Activated effector memory CD4-positive, alpha-beta T cell treated with Interleukin-2 at 50 U/mL for 16 hours (primary cell): ENCODE data around the gene TMEM145.
"Not testable (repeated sequence)": the region's sequence is repeated elsewhere in the genome, so short reads cannot be mapped to it uniquely, and the experiment has no call there.

Experiments used
- DNase-seq: peaks from one replicate; pipeline ENCODE4 v3.0.0-alpha.2; 2020

Gene TMEM145

DNA sequence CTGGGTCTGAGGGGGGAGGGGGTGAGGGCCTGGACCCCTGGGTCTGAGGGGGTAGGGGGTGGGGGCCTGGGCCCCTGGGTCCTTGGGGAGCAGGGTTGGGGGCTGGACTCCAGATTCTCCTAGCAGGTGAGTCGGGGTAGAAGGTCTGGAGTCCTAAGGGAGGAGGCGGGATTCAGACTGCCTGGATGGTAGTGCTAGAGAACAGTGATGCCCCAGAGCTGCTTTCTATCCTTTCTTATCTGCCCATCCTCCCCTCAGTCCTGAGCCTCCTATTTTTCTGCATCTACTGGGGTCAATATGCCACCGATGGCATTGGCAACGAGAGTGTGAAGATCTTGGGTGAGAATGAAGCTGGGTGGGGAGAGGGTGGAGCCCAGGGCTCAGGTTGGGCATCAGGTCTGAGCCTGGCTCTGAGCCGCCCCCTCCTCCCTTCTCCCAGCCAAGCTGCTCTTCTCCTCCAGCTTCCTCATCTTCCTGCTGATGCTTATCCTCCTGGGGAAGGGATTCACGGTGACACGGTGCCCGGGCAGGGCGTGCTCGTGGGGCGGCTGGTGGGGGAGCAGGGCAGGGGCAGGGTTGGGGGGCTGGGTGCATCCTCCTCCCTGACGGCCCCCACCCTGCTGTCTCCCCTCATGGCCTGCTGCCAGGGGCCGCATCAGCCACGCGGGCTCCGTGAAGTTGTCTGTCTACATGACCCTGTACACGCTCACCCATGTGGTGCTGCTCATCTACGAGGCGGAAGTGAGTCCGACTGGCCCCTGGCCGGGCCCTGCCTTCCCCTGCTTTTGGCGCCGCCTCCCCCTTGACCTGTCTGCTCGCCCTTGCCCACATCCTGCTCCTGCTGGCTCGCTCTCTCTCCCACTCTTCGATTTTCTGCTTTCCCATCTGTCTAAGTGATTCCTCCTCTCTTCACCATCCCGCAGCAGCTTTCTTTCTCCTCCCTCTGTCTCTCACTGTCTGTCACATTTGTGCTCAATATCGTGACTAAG, 3.4 kb downstream of the TMEM145 start:
- DNase-seq: no peak

DNA sequence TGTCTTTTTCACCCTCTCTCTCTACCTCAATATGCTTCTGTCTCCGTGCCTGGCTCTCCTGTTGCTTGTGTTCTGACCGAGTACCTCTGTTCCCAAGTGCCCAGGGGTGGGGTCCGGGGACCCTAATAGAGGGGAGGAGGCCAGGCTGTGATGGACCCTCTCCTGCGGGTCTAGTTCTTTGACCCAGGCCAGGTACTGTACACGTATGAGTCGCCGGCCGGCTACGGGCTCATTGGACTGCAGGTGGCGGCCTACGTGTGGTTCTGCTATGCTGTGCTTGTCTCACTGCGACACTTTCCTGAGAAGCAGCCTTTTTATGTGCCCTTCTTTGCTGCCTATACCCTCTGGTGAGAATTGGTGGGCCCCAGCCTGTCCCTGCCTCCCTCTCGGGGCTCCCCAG, 4.4 kb downstream of the TMEM145 start:
- DNase-seq: no peak

DNA sequence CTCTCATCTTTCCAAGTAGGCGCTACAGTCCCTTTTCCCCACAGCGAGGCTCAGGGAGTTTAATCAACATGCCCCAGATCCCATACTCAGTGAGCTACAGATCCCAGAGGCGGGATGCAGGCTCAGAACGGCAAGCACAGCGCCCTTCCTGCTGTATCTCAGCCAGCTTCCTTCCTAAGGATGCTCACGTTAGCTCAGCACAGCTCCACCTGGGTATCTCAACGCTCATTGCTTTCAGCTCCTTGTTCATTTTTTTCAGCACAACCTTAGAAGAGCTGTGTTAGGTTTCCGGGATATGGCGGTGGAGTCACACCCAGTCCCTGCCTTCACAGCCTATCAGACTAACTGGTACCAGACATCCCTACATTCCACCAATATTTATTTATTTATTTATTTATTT, 9.2 kb downstream of the TMEM145 start:
- DNase-seq: no peak

DNA sequence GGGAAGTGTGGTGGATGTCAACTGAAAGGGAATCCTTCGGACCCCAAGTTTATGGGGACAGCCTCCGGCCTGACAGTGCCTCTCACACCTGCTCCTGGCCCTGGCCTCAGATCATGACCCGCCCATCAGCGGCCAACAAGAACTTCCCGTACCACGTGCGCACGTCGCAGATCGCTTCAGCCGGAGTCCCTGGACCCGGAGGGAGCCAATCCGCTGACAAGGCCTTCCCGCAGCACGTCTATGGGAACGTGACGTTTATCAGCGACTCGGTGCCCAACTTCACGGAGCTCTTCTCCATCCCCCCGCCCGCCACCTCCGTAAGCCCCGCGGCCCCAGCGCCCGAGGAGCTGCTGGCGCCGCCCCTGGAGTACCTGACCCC, 10.4 kb downstream of the TMEM145 start:
- no peak for DNase-seq

DNA sequence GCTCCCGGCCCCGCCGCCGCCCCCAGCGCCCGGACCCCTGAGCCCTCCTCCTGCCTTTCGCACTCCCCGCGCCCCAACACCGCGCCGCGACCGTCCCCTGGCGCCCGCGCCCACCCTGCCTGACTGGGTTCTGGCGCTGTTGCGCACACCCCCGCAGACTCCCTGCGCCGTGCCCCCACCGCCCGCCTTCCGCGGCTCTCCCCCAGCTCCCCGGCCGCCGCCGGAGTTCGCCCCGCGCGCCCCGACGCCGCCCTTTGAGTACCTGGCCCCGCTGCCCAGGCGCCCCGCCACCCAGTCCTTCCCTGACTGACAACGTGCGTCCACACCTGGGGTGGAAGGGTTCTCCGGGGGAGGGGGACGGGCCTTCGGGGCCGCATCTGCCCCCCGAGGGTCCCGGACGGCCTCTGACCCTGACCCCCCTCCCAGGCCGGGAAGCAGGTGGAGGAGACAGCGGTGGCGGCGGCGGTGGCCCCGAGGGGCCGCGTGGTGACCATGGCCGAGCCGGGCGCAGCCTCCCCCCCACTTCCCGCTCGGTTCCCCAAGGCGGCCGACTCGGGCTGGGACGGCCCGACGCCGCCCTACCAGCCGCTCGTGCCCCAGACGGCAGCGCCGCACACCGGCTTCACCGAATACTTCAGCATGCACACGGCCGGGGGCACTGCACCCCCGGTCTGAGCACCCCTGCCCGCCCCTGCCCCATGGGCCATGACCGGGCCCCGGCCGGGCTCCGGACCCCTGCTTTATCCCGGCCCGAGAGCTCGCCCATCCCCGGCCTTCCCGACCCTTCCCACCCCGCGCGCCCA, 10.9 kb downstream of the TMEM145 start:
- DNase-seq: no peak

DNA sequence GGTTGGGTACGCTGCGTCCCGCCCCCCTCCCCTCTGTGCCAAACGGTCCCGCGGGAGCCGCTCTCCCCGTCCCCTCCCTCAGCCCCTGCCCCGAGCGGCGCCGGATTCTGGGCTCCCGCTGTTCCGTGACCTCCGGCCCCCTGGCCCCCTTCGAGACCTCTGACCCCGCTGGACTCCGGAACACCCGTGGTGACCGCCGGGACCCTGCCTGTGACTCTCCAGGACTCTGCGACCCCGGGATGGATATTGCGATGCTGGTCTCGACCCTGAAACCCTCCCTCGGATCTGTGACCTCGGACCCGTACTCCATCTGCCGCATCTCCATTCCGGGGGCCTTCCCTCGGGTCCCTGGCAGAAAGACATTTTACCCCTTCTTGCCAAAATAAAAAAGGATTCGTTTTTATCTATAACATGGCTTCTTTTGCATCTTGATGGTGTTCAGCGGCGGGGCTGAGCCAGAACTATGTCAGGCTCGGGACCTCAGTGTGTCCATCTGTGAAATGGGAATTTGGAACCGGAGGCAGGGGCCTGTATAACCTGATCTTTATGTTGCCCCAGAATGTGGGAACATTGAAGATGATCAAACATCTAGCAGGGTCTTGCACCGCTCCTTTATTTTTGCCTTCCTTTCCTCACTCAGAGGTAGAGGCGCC, 11.7 kb downstream of the TMEM145 start:
- DNase-seq: no peak

DNA sequence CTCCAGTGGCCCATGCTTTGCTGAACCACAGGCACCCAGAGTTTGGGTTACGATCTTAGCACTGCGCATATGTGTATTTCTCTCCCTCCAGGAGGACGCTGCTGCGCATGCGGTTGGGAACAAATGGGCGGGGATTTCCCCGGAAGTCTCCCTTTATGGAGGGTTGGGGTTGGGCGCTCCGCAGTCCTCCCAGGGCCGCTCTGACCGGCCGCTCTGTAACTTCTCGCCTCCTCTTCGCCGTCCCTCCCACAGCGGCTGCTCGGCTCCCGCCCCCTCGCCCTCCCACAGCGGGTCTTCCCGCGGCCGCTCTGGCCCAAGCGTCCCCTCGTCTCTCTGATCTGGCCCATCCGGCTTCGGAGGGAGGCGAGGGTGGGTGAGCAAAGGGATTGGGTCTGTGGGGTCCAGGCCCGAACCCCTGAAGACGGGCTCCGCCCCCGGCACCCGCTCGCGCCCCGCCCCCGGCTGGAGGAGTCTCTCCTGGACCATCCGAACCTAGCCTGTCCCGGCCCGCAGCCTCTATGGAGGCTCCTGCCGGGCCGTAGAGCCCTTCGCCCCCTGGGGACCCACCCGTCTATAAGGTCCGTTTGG, 12.3 kb downstream of the TMEM145 start, which contains the start of gene MEGF8:
Gene MEGF8, plus strand, starts transcription at position 328 of the 588 bp plus-strand sequence. CDS start 609 bp downstream, outside the sequence.
- peak; percentile 99 for DNase-seq

DNA sequence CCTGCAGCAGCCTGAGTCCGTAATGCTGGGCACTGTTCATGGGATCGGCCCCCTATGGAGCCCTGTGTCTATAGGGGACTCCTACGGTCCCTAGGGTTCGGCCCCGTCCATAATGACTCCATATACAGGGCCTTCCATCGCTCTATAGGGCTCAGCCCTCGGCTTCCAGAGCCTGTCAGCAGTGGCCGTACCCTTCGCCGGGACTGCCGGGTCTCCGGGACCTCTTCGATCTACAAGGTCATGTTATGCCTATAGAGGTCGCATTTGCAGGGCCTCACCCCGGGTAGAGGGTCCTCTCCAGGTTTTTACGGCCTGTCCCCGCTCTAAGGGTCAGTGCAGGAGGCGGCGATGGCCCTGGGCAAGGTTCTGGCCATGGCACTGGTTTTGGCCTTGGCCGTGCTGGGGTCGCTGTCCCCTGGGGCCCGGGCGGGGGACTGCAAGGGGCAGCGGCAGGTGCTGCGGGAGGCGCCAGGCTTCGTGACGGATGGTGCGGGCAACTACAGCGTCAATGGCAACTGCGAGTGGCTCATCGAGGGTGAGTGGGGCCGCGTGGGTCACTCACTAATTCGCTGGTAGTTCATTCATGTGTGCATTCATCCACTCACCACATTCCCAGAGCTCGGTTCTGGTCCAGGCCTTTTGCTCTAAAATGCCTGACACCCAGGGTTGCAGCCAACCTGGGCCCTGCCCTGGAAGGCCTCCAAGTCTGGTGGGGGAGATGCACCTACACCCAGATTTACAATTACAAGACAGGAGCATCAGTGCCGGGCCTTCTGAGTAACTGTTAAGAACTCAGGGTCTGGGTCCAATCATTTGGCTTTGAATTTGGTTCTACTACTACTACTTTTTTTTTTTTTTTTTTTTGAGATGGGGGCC, 13.0 kb downstream of the TMEM145 start:
- DNase-seq: no peak

DNA sequence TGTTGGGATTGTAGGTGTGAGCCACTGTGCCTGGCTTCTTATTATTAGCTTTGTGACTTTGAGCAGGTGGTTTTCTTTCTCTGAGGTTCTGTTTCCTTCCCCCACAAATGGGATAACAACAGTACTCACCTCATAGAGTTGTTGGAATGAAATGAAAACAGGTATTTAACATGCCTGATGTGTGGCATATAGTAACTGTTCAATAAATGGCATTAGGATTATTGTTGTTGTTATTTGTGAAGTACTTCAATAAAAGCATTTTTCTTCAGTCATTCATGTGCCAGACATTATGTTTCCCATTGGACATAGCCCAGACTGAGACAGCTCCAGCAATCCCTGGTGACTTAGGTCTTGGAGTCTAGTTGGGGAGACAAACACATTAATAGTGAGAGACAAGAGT, 13.9 kb downstream of the TMEM145 start:
- DNase-seq: no peak

DNA sequence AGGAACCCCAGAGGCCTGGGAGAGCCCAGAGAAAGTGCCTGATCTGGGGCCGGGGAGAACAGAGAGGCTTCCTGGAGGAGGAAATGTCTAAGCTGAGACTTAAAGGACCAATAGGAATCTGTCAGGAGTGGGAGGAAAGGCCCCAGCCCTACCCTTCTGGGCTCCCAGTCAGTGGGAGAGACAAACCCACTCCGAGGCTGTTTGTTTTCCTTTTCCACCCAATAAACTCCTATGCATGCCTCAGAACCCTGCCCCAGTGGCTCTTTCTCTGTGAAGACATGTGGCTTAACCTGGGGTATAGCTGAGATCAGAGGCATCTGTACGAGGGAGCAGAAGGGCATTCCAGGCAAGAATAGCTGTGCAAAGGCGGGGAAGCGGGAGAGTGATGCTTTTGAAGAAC, 14.3 kb downstream of the TMEM145 start:
- DNase-seq: no peak

DNA sequence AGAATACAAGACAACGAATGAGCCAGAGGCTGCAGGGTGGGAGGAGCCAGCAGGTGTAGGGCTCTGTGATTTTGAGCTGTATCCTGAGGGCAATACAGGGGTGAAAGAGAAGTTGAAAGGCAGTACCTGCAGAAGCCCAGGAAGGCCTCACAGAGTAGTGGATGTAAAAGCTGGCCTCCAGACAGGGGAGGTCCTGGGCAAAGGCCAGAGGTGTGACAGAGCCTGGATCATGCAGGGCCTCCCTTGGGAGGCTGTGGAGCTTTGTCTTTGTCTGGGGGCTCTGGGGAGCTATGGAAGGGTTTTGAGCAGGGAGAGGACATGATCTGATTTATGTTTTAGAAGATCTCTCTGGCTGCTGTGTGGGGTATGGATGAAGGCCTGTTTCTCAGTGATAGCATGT, 15.0 kb downstream of the TMEM145 start:
- DNase-seq: no peak

DNA sequence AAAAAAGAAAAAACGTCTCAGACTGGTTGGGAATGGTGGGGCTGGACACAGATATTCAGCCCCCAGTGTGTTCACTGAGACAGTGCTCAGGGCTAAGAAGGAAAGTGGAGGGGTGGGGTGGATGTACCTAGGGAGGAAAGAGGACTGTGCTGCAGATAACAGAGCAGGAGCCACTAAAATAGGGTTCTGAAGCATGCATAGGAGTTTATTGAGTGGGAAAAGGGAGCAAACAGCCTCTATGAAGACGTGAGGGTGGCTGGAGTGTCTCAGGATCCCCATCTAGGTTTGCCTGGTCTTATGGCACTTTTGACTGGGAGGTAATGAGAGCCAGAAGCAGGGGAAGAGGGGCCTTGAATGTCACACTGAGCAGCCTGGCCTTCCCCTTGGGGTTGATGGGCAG, 15.7 kb downstream of the TMEM145 start:
- DNase-seq: no peak

DNA sequence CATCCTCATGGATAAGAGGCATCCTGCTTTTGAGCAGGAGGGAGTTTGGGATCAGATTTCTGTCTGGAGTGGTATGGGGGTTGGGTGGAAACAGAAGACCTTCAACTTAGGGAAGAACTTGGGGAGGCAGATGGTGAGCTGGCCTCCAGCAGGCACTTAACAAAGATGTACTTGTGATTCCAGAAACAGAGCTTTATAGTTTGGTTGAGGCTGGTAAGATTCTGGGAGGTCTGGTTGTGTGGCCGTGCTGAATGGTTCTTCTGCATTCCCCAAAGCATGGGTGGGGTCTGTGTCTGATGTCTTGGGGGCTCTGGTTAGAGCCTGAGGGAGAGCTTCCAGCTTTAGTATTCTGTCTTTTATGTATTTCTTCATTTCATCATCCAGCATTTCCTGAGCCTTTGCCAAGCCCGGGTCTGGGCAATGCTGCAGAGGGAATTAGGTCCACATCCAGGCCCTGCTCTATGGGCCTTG, 17.2 kb downstream of the TMEM145 start:
- DNase-seq: no peak

DNA sequence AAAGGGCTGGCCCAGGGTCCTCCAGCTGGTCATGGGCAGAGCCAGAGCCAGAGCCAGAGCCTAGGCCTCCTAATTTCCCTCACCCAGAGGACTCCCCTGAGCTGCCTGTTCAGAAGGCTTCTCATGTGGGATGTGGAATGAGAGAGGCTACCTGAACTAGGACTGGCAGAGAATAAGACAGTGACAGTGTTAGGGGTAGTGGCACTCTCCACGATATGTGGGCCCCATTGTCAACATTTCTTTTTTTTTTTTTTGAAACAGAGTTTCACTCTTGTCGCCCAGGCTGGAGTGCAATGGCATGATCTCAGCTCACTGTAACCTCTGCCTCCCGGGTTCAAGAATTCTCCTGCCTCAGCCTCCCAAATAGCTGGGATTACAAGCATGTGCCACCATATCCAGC, 18.2 kb downstream of the TMEM145 start:
- DNase-seq: not testable (repeated sequence)

DNA sequence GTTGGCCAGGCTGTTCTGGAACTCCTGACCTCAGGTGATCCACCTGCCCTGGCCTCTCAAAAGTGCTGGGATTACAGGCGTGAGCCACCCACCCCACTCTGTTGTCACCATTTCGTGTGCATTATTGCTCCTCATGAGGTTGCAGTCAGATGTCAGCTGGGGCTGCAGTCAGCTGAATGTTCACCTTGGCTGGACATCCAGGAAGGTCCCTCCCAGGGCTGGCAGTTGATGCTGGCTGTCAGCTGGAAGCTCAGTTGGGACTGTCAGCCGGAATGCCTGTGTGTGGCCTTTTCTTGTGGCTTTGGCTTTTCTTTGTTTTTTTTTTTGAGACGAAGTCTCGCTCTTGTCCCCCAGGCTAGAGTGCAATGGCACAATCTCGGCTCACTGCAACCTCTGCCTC, 18.9 kb downstream of the TMEM145 start:
- DNase-seq: no peak

DNA sequence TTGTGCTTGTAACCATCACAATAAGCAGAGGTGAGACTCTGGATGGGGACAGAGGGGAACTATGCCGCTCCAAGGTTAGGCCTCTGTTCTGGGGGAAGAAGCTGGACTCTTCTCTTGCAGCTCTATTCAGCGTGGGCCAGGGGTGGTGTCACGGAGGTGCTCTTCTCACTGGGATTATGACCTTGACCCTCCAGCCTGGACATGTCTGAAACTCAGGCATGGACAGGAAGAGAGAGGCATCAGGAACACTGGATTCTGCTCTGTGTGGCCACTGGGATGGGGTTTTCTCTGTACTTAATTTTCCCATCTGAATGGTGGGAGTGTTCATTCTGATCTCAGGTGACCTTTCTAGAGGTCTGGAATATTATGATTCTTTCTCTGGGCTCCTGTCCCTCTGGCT, 19.9 kb downstream of the TMEM145 start:
- DNase-seq: no peak

DNA sequence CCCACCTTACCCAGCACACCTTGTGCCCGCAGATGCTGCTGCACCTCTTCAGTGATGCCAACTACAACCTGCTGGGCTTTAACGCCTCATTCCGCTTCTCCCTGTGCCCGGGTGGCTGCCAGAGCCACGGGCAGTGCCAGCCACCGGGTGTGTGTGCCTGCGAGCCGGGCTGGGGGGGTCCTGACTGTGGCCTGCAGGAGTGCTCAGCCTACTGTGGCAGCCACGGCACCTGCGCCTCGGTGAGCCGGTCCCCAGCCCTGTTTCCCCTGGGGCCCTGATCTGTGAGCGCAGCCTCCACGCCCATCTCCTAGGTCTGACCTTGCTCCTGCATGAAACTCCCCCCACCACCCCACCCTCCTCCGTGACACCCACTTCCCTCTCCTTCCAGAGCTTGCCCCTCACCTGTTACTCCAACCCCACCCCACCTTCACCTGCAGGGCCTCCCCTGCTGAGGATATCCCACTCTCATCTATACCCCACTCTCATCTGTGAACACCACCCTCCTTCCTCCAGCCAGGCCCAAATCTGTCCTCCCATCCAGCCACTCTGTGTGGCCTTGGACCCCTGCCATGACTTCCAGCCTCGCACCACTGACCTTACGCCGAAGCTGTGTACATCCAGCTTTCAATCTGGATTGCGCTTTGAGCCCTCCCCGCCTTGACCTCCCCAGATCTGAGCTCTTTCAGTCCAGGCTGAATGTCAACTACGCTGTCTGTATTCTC, 21.0 kb downstream of the TMEM145 start:
- DNase-seq: no peak

DNA sequence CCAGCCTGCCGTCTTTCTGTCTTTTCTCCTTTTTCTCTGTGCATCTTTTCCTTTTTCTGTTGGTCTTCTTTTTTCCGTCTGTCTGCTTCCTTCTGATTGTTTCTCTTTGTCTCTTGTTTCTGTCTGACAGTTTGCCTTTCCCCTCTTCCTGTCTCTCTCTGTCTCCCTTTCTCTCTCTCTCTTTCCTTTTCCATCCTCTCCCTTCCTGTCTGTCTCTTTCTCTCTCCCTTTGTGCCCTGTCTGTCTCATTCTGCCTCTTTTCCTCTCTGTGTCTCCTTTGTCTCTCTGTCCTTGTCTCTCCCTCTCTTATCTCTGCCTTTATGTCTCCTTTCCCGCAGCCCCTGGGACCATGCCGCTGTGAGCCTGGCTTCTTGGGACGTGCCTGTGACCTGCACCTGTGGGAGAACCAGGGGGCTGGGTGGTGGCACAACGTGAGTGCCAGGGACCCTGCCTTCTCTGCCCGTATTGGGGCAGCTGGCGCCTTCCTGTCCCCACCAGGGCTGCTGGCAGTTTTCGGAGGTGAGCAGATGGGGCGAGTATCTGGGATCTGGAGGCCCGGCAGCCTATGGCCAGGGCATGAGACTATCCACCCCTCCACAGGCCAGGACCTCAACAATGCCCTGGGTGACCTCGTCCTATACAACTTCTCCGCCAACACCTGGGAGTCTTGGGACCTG, 21.7 kb downstream of the TMEM145 start:
- no peak for DNase-seq

DNA sequence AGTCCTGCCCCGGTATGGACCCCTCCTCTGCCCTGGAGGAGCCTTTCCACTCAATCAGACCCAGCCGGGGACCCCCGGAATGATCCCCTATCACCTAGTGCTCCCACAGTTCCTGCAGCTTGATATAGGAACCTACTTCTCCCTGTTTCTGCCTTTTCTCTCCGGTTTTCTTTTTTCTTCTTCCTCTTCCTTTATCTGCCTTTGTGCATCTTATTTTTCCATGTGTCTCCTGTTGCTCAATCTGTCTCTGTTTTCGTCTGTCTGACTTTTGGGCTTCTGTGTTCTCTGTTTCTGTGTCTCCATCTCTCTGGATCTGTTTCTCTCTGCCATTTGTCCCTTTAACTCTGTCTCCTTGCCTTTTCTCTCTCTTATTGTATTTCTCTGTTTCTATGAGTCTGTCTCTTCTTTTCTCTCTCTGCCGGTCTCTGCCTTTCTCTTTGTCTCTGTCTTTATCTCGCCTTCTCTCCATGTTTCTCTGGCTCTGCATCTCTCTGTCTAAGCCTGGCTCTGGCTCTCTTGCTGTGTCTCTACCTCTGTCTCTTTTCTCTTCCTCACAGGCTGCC, 22.3 kb downstream of the TMEM145 start:
- DNase-seq: no peak

DNA sequence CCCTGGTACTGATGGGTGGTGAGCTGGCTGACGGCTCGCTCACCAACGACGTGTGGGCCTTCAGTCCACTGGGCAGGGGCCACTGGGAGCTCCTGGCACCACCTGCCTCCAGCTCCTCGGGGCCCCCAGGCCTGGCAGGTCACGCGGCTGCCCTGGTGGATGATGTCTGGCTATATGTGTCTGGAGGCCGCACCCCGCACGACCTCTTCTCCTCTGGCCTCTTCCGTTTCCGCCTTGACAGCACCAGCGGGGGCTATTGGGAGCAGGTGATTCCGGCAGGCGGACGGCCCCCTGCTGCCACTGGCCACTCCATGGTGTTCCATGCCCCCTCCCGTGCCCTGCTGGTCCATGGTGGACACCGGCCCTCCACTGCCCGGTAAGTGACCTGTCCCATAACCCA, 22.9 kb downstream of the TMEM145 start:
- no peak for DNase-seq
